SH-SY5Y (cell line): ENCODE measurements around the gene SLC26A9.

ENCODE experiments used
- GATA2 ChIP-seq: IDR thresholded peaks from 2 replicates; pipeline ENCODE4 v1.6.1; 2011; ENCODE audit warnings: mild to moderate bottlenecking, low read depth, low read length
- GATA3 ChIP-seq: IDR thresholded peaks from 2 replicates; pipeline ENCODE4 v1.6.1; 2011; ENCODE audit warnings: low read depth, mild to moderate bottlenecking, low read length, moderate library complexity

DNA sequence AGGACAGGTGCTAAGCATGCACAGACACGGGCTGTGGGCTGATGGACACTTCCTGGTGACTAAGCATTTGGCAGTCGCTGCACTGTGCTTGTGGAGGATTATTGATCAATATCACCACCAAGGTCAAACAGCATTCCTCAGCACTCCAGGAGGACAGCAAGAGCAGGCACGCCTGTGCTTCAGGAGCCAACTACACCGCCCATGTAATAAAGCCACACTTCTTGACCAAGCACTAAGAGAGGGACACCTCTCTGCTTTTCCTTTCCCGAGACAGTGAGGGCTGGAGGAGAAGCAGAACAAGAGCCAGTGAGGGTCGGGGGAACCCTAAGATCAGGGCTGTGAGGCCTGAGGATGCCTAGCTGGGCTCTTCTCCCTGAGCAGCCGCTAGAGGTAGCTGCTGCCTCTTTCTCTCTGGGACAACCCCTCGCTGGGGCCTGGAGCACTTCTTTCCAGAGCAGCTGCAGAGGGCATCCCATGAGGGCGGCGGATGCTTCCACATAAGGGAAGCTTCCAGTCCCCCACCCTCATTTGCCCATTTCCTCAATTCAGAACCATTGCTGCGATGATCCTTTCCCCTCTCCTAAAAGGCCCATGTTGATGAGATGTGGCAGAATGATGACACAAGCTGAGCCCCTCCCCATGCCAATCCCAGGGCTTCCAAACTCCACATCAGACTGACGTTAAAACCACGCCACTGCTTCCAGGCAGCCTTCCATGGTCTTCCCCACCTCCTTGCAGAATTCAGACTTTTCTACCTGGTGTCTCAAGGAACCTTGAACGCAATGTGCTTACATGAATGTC, 40.9 kb upstream of the SLC26A9 start:
- TF ChIP-seq GATA3 (no peak), GATA2 (no peak)
